HepG2 (cell line): ENCODE results near the gene CYP4F2. TPM values are rescaled to one million over a fixed set of nuclear protein-coding genes. Genes with fewer than 3 reads are reported as not detected.

Experiments used
- ATAC-seq: fragments of 200-7000 bp; cut with Tn5 transposase; 3 replicates; pipeline ENCODE4 v1.9.1; 2020; ENCODE audit warnings: mild to moderate bottlenecking, moderate library complexity
- BruUV-seq: library from RNA; stranded (reverse); fragments of 400-500 nt; replicated peaks from 2 replicates; lab custom pipeline; 2021; lab: Mats Ljungman, UMichigan
- CTCF ChIA-PET: fragments of 300-600 bp; formaldehyde crosslinking; extraction: SDS; loops from one replicate; lab custom pipeline; 2021; ENCODE audit warnings: low total read pairs, inconsistent platforms, low intra/inter-chr PET ratio; lab: Yijun Ruan, JAX
- POLR2A ChIA-PET: fragments of 350-600 bp; sonication (Branson Sonifier 250); formaldehyde crosslinking; loops from one replicate; lab custom pipeline; 2020; ENCODE audit warnings: antibody characterized with exemption, inconsistent platforms; lab: Yijun Ruan, JAX
- DNase-seq: peaks from one replicate; pipeline ENCODE4 v3.0.0-alpha.2; 2015; ENCODE audit warnings: low spot score
- FAIRE-seq: peaks from 3 replicates; lab custom pipeline; 2011; peaks lifted over from hg19 to GRCh38; lab: Jason Lieb, UNC
- H2AFZ ChIP-seq: one replicate; pipeline ENCODE4 v1.6.1; 2011; ENCODE audit warnings: low read length, inconsistent platforms
- H3K27ac ChIP-seq: fragments of 300-600 bp; 3 replicates; pipeline ENCODE4 v1.8.0; 2011; ENCODE audit warnings: mixed run types, mild to moderate bottlenecking, mixed read lengths, low read length, inconsistent platforms; ENCODE audit not compliant: insufficient read depth; ENCODE audit errors: extremely low read length
- H3K27me3 ChIP-seq, 2 experiments: fragments of 200-600 bp in 1 of 2; 2 replicates in 1 of 2; 3 replicates in 1 of 2; pipeline versions ENCODE4 v1.6.0 to v1.8.0; 2011; ENCODE audit warnings: low read length in 2 of 2, mild to moderate bottlenecking in 2 of 2, moderate library complexity in 2 of 2, inconsistent platforms in 1 of 2; ENCODE audit not compliant: insufficient read depth in 2 of 2, control insufficient read depth in 1 of 2
- H3K36me3 ChIP-seq, 2 experiments: fragments of 200-600 bp in 1 of 2; replicated peaks in 1 of 2; 2 replicates in 1 of 2; 3 replicates in 1 of 2; pipeline versions ENCODE4 v1.5.1 to v1.8.0; 2011; ENCODE audit warnings: low read length in 2 of 2, inconsistent platforms in 1 of 2; ENCODE audit not compliant: insufficient read depth in 2 of 2, control insufficient read depth in 1 of 2
- H3K4me1 ChIP-seq: 2 replicates; pipeline ENCODE4 v1.5.1; 2012; ENCODE audit warnings: low read length, inconsistent platforms; ENCODE audit not compliant: insufficient read depth
- H3K4me2 ChIP-seq: 2 replicates; pipeline ENCODE4 v1.6.0; 2011; ENCODE audit warnings: low read depth, low read length, inconsistent platforms
- H3K4me3 ChIP-seq, 3 experiments: fragments of 200-600 bp in 1 of 3; sonication (generic), shearing (Covaris generic) in 1 of 3; replicated peaks in 1 of 3; 2 replicates each; pipeline ENCODE4 v1.5.1; 2011 to 2016; ENCODE audit warnings: low read length in 3 of 3, inconsistent platforms in 2 of 3, low read depth in 2 of 3, mild to moderate bottlenecking in 2 of 3, control low read depth in 1 of 3, mixed read lengths in 1 of 3; ENCODE audit not compliant: insufficient read depth in 1 of 3
- H3K79me2 ChIP-seq: one replicate; pipeline ENCODE4 v1.6.1; 2011; ENCODE audit warnings: low read length, inconsistent platforms; ENCODE audit not compliant: insufficient read depth
- H3K9ac ChIP-seq: 2 replicates; pipeline ENCODE4 v1.6.0; 2011; ENCODE audit warnings: mild to moderate bottlenecking, low read depth, low read length, inconsistent platforms; ENCODE audit not compliant: insufficient read depth
- H3K9me3 ChIP-seq: 2 replicates; pipeline ENCODE4 v1.5.1; 2012; ENCODE audit warnings: mild to moderate bottlenecking, low read length
- H4K20me1 ChIP-seq: 2 replicates; pipeline ENCODE4 v1.6.0; 2011; ENCODE audit warnings: inconsistent platforms, mild to moderate bottlenecking, low read length, moderate library complexity; ENCODE audit not compliant: insufficient read depth
- HES4 ChIP-seq: sonication (generic); formaldehyde crosslinking; IDR thresholded peaks from 2 replicates; pipeline ENCODE4 v1.9.0; 2021; ENCODE audit warnings: mild to moderate bottlenecking, missing genetic modification reagents, borderline replicate concordance
- TCF7L2 ChIP-seq: IDR thresholded peaks from 2 replicates; pipeline ENCODE4 v1.6.1; 2011; ENCODE audit warnings: mild to moderate bottlenecking, low read depth, low read length, moderate library complexity
- TFAP4 ChIP-seq: sonication (generic); IDR thresholded peaks from 2 replicates; pipeline ENCODE4 v1.6.1; 2016; ENCODE audit warnings: low read depth, borderline replicate concordance
- ZNF136 ChIP-seq: sonication (generic); formaldehyde crosslinking; IDR thresholded peaks from 2 replicates; pipeline ENCODE4 v1.8.1; 2022; ENCODE audit warnings: low read depth, mild to moderate bottlenecking, moderate library complexity, missing genetic modification reagents
- ZNF207 ChIP-seq: fragments of 450-650 bp; IDR thresholded peaks from 2 replicates; pipeline ENCODE4 v1.6.1; 2016; ENCODE audit warnings: antibody characterized with exemption, borderline replicate concordance
- WGBS: methylation state at CpG from one replicate; pipeline ENCODE4 v1.1.6; 2017; ENCODE audit warnings: low lambda C conversion rate; 5-methylcytosine and 5-hydroxymethylcytosine counted together
- in situ Hi-C: cut with HindIII; loops from 2 replicates; pipeline ENCODE4 v1.10.0; 2017; ENCODE audit warnings: low pct_unique_long_range_greater_than_20kb; ENCODE audit not compliant: extremely low pct_ligation_motif_present
- intact Hi-C: fragments of 100-400 bp; cut with micrococcal nuclease; formaldehyde crosslinking; loops from one replicate; pipeline ENCODE4 v1.10.0; 2022; ENCODE audit not compliant: unreplicated experiment
- polyA plus RNA-seq, 8 experiments: library from polyadenylated mRNA; depleted of rRNA in 3 of 8; stranded (reverse) in 7 of 8; unstranded in 1 of 8; fragments of >200 nt; fragmentation: Illumina TruSeq in 4 of 8; extraction: Trizol in 4 of 8; gene quantifications; 2 replicates each; pipeline versions ENCODE4 v1.2.1 to v1.2.3, GENCODE V29; 2011 to 2016; ENCODE audit warnings: low read depth in 4 of 8, missing spikeins in 1 of 8, mixed read lengths in 1 of 8; ENCODE audit not compliant: insufficient read depth in 1 of 8
- total RNA-seq, 5 experiments: library from RNA; depleted of rRNA; stranded (reverse); fragments of >200 nt; fragmentation: Illumina TruSeq; extraction: Trizol; gene quantifications; 2 replicates each; pipeline ENCODE4 v1.2.3, GENCODE V29; 2016; ENCODE audit warnings: low read depth in 1 of 5
- TF ChIP-seq, protein P1 (sequence below): sonication (generic); formaldehyde crosslinking; IDR thresholded peaks from one replicate; pipeline ENCODE4 v1.5.1; 2020; ENCODE audit warnings: mild to moderate bottlenecking, missing genetic modification reagents; ENCODE audit errors: not compliant biosample characterization
- TF ChIP-seq, protein P2 (sequence below): sonication (generic); formaldehyde crosslinking; IDR thresholded peaks from 2 replicates; pipeline ENCODE4 v1.5.0; 2020; ENCODE audit warnings: mild to moderate bottlenecking, missing genetic modification reagents, borderline replicate concordance

Gene CYP4F2
- total and polyA plus RNA-seq, 2 of the 13 experiments (the other 11 are each of a cell fraction or from before 2014, with no cell fraction given), result 3.7 to 3.9 TPM

DNA sequence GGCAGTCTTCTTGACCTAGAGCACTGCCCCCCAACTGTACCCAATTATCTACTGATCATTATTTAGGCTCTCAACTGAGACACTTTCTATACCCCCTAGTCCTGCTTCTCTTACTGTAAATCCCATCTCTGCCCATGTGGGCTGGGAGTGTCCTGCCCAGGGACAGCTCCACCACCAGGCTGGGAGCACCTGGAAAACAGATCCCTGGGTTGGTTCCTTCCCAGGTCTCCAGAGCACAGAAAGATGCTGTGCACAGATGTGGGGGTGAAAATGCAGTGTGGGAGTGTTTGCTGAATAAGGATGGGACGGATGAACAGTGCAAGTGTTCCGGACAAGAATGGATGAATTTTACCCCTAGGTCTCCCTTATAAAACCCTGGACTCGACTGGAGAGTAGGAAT, 12.7 kb downstream of the CYP4F2 start:
- 67% methylated on average over 3 of the region's 3 CpGs for WGBS
- ATAC-seq (no peak), DNase-seq (no peak), FAIRE-seq (no peak)
- Histone ChIP-seq H3K79me2 (no peaks in the 10 kb centered on the region), H4K20me1 (no peaks in the 10 kb centered on the region), H3K4me2 (no peak overlapping the region), H2AFZ (no peak overlapping the region), H3K27ac (no peak overlapping the region), H3K27me3 (no peaks in the 10 kb centered on the region), H3K4me1 (no peaks in the 10 kb centered on the region), H3K4me3 (no peak overlapping the region), H3K9ac (no peak overlapping the region), H3K36me3 (no peaks in the 10 kb centered on the region), H3K9me3 (no peaks in the 10 kb centered on the region)
- no TSS peak for BruUV-seq
- intact Hi-C loops (no loop called here), in situ Hi-C loops (no loop called here)
- POLR2A ChIA-PET, result no interaction called here
- CTCF ChIA-PET, result no interaction called here
- TF ChIP-seq HES4 (CRISPR knock-in tag) (no peak), ZNF207 (no peak), TFAP4 (no peak), ZNF136 (no peak), TCF7L2 (no peak)
- TF ChIP-seq, protein P1, sequence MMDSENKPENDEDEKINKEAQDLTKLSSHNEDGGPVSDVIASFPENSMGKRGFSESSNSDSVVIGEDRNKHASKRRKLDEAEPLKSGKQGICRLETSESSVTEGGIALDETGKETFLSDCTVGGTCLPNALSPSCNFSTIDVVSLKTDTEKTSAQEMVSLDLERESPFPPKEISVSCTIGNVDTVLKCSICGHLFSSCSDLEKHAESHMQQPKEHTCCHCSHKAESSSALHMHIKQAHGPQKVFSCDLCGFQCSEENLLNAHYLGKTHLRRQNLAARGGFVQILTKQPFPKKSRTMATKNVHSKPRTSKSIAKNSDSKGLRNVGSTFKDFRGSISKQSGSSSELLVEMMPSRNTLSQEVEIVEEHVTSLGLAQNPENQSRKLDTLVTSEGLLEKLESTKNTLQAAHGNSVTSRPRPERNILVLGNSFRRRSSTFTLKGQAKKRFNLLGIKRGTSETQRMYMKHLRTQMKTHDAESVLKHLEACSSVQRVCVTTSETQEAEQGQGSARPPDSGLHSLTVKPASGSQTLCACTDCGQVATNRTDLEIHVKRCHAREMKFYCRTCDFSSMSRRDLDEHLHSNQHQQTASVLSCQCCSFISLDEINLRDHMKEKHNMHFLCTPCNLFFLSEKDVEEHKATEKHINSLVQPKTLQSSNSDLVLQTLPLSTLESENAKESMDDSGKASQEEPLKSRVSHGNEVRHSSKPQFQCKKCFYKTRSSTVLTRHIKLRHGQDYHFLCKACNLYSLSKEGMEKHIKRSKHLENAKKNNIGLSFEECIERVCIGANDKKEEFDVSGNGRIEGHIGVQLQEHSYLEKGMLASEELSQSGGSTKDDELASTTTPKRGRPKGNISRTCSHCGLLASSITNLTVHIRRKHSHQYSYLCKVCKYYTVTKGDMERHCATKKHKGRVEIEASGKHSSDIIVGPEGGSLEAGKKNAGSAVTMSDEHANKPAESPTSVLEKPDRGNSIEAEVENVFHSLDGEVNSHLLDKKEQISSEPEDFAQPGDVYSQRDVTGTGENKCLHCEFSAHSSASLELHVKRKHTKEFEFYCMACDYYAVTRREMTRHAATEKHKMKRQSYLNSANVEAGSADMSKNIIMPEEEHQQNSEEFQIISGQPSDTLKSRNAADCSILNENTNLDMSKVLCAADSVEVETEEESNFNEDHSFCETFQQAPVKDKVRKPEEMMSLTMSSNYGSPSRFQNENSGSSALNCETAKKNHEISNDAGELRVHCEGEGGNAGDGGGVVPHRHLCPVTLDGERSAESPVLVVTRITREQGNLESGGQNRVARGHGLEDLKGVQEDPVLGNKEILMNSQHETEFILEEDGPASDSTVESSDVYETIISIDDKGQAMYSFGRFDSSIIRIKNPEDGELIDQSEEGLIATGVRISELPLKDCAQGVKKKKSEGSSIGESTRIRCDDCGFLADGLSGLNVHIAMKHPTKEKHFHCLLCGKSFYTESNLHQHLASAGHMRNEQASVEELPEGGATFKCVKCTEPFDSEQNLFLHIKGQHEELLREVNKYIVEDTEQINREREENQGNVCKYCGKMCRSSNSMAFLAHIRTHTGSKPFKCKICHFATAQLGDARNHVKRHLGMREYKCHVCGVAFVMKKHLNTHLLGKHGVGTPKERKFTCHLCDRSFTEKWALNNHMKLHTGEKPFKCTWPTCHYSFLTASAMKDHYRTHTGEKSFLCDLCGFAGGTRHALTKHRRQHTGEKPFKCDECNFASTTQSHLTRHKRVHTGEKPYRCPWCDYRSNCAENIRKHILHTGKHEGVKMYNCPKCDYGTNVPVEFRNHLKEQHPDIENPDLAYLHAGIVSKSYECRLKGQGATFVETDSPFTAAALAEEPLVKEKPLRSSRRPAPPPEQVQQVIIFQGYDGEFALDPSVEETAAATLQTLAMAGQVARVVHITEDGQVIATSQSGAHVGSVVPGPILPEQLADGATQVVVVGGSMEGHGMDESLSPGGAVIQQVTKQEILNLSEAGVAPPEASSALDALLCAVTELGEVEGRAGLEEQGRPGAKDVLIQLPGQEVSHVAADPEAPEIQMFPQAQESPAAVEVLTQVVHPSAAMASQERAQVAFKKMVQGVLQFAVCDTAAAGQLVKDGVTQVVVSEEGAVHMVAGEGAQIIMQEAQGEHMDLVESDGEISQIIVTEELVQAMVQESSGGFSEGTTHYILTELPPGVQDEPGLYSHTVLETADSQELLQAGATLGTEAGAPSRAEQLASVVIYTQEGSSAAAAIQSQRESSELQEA (CRISPR knock-in tag), result no peak
- TF ChIP-seq, protein P2, sequence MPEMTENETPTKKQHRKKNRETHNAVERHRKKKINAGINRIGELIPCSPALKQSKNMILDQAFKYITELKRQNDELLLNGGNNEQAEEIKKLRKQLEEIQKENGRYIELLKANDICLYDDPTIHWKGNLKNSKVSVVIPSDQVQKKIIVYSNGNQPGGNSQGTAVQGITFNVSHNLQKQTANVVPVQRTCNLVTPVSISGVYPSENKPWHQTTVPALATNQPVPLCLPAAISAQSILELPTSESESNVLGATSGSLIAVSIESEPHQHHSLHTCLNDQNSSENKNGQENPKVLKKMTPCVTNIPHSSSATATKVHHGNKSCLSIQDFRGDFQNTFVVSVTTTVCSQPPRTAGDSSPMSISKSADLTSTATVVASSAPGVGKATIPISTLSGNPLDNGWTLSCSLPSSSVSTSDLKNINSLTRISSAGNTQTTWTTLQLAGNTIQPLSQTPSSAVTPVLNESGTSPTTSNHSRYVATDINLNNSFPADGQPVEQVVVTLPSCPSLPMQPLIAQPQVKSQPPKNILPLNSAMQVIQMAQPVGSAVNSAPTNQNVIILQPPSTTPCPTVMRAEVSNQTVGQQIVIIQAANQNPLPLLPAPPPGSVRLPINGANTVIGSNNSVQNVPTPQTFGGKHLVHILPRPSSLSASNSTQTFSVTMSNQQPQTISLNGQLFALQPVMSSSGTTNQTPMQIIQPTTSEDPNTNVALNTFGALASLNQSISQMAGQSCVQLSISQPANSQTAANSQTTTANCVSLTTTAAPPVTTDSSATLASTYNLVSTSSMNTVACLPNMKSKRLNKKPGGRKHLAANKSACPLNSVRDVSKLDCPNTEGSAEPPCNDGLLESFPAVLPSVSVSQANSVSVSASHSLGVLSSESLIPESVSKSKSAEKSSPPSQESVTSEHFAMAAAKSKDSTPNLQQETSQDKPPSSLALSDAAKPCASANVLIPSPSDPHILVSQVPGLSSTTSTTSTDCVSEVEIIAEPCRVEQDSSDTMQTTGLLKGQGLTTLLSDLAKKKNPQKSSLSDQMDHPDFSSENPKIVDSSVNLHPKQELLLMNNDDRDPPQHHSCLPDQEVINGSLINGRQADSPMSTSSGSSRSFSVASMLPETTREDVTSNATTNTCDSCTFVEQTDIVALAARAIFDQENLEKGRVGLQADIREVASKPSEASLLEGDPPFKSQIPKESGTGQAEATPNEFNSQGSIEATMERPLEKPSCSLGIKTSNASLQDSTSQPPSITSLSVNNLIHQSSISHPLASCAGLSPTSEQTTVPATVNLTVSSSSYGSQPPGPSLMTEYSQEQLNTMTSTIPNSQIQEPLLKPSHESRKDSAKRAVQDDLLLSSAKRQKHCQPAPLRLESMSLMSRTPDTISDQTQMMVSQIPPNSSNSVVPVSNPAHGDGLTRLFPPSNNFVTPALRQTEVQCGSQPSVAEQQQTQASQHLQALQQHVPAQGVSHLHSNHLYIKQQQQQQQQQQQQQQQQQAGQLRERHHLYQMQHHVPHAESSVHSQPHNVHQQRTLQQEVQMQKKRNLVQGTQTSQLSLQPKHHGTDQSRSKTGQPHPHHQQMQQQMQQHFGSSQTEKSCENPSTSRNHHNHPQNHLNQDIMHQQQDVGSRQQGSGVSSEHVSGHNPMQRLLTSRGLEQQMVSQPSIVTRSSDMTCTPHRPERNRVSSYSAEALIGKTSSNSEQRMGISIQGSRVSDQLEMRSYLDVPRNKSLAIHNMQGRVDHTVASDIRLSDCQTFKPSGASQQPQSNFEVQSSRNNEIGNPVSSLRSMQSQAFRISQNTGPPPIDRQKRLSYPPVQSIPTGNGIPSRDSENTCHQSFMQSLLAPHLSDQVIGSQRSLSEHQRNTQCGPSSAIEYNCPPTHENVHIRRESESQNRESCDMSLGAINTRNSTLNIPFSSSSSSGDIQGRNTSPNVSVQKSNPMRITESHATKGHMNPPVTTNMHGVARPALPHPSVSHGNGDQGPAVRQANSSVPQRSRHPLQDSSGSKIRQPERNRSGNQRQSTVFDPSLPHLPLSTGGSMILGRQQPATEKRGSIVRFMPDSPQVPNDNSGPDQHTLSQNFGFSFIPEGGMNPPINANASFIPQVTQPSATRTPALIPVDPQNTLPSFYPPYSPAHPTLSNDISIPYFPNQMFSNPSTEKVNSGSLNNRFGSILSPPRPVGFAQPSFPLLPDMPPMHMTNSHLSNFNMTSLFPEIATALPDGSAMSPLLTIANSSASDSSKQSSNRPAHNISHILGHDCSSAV, result no peak
